Breast epithelium (tissue), 4 donors: Measurements from ENCODE around the gene TANGO6. TPM values are rescaled to one million over a fixed set of nuclear protein-coding genes. Genes with fewer than 3 reads are reported as not detected.

Experiments
- DNase-seq, 2 donors: peaks; one replicate each; pipeline ENCODE4 v3.0.0-alpha.2; 2019; ENCODE audit warnings: low spot score in 2 of 2
- H3K27ac ChIP-seq, 2 donors: fragments of 200-600 bp; sonication (generic) in 1 of 2; one replicate each; pipeline ENCODE4 v1.5.1; 2016 to 2019; ENCODE audit warnings: mild to moderate bottlenecking in 1 of 2
- H3K27me3 ChIP-seq, 2 donors: fragments of 200-600 bp; sonication (generic) in 1 of 2; one replicate each; pipeline versions ENCODE4 v1.5.1 to v1.6.0; 2017 to 2019; ENCODE audit warnings: control low read depth in 1 of 2, mild to moderate bottlenecking in 1 of 2
- H3K36me3 ChIP-seq: fragments of 200-600 bp; one replicate; pipeline ENCODE4 v1.5.1; 2019
- H3K4me1 ChIP-seq, 2 donors: fragments of 200-600 bp; sonication (generic); one replicate each; pipeline ENCODE4 v1.5.1; 2016 to 2019; ENCODE audit warnings: control low read depth in 1 of 2
- H3K4me3 ChIP-seq, 3 donors: fragments of 200-600 bp; sonication (generic); 1 replicate in 2 of 3; 2 replicates in 1 of 3; pipeline ENCODE4 v1.5.1; 2016 to 2019; ENCODE audit warnings: mild to moderate bottlenecking in 3 of 3, moderate library complexity in 2 of 3
- H3K9me3 ChIP-seq, 2 donors: fragments of 200-600 bp; sonication (generic) in 1 of 2; one replicate each; pipeline ENCODE4 v1.5.1; 2016 to 2019; ENCODE audit warnings: control low read depth in 1 of 2
- CTCF ChIP-seq, 3 donors: fragments of 450-650 bp; IDR thresholded peaks; one replicate each; pipeline ENCODE4 v1.5.1; 2016 to 2017; ENCODE audit warnings: antibody characterized with exemption in 3 of 3, mild to moderate bottlenecking in 3 of 3, moderate library complexity in 3 of 3
- POLR2A ChIP-seq: fragments of 450-650 bp; IDR thresholded peaks from one replicate; pipeline ENCODE4 v1.6.1; 2016; ENCODE audit warnings: antibody characterized with exemption, mild to moderate bottlenecking, moderate library complexity
- POLR2AphosphoS5 ChIP-seq, 3 donors: sonication (generic); formaldehyde crosslinking; IDR thresholded peaks; one replicate each; pipeline ENCODE4 v1.6.1; 2017; ENCODE audit warnings: antibody characterized with exemption in 3 of 3
- intact Hi-C: fragments of 100-400 bp; cut with DNase I; formaldehyde crosslinking; loops from one replicate; pipeline ENCODE4 v1.15.1; 2023; ENCODE audit warnings: low total_unique reads
- total RNA-seq, 3 donors: library from RNA; depleted of rRNA; stranded (reverse); fragments of >200 nt; gene quantifications; one replicate each; pipeline ENCODE4 v1.1.0, GENCODE V29; 2016

Gene TANGO6
- total RNA-seq, 3 donors from 2014 or later = 13.4 to 26.1 (median 24.6) TPM

GRCh38 chr16:68907781-68908181, 64.5 kb downstream of the TANGO6 start:
- Histone ChIP-seq H3K36me3 (no peaks in the 10 kb centered on the region), H3K27me3 (no peaks in the 10 kb centered on the region), H3K9me3 (no peaks in the 10 kb centered on the region), H3K4me3 (no peak overlapping the region), H3K27ac (peak overlapping the region in 1 of 2 donors; percentile 13), H3K4me1 (no peaks in the 10 kb centered on the region)
- DNase-seq = no peak
- intact Hi-C loops = no loop called here
- no peak for TF ChIP-seq POLR2AphosphoS5 (IDR thresholded peaks at IDR 0.05)

- Histone ChIP-seq H3K27ac (no peak overlapping the region), H3K4me1 (no peaks in the 10 kb centered on the region), H3K9me3 (no peaks in the 10 kb centered on the region), H3K36me3 (no peaks in the 10 kb centered on the region), H3K27me3 (no peaks in the 10 kb centered on the region), H3K4me3 (no peak overlapping the region)
- TF ChIP-seq POLR2AphosphoS5 (IDR thresholded peaks at IDR 0.05) = no peak
- TF ChIP-seq CTCF (IDR thresholded peaks at IDR 0.05) = no peak
- TF ChIP-seq POLR2A = no peak
- intact Hi-C loops = no loop called here
- no peak for DNase-seq
Observed at GRCh38 chr16:68909099-68909733, 65.9 kb downstream of the TANGO6 start.

GRCh38 chr16:68910051-68910450, 66.7 kb downstream of the TANGO6 start:
- Histone ChIP-seq H3K4me1 (no peaks in the 10 kb centered on the region), H3K4me3 (no peak overlapping the region), H3K36me3 (no peaks in the 10 kb centered on the region), H3K27ac (no peak overlapping the region), H3K9me3 (no peaks in the 10 kb centered on the region), H3K27me3 (no peaks in the 10 kb centered on the region)
- no peak for TF ChIP-seq POLR2AphosphoS5 (IDR thresholded peaks at IDR 0.05)
- no peak for TF ChIP-seq POLR2A
- no peak for TF ChIP-seq CTCF (IDR thresholded peaks at IDR 0.05)
- intact Hi-C loops = no loop called here
- DNase-seq = no peak

GRCh38 chr16:68915589-68915988, 72.3 kb downstream of the TANGO6 start:
- TF ChIP-seq POLR2A (no peak), CTCF (IDR thresholded peaks at IDR 0.05) (no peak), POLR2AphosphoS5 (IDR thresholded peaks at IDR 0.05) (no peak)
- H3K4me1 ChIP-seq = no peaks in the 10 kb centered on the region
- H3K4me3 ChIP-seq = no peak overlapping the region
- intact Hi-C loops = no loop called here
- H3K9me3 ChIP-seq = no peaks in the 10 kb centered on the region
- H3K36me3 ChIP-seq = no peaks in the 10 kb centered on the region
- H3K27ac ChIP-seq = no peak overlapping the region
- H3K27me3 ChIP-seq = no peaks in the 10 kb centered on the region
- no peak for DNase-seq

- H3K9me3 ChIP-seq = no peaks in the 10 kb centered on the region
- H3K36me3 ChIP-seq = no peaks in the 10 kb centered on the region
- intact Hi-C loops = no loop called here
- no peak overlapping the region for H3K4me3 ChIP-seq
- TF ChIP-seq POLR2AphosphoS5 (IDR thresholded peaks at IDR 0.05) = no peak
- no peak for TF ChIP-seq POLR2A
- no peak for TF ChIP-seq CTCF (IDR thresholded peaks at IDR 0.05)
- no peak for DNase-seq
- H3K27ac ChIP-seq = no peak overlapping the region
- no peaks in the 10 kb centered on the region for H3K27me3 ChIP-seq
- no peaks in the 10 kb centered on the region for H3K4me1 ChIP-seq
Observed at GRCh38 chr16:68917541-68917940, 74.2 kb downstream of the TANGO6 start.
